Activated CD8-positive, alpha-beta T cell treated with anti-CD3 and anti-CD28 coated beads for 36 hours (primary cell): ENCODE results near the gene PTPRK. TPM values are rescaled to one million over a fixed set of nuclear protein-coding genes. Genes with fewer than 3 reads are reported as not detected.

ENCODE experiments used
- ATAC-seq: fragments of 200-7000 bp; cut with Tn5 transposase; one replicate; pipeline ENCODE4 v1.10.0; 2021; ENCODE audit warnings: mild to moderate bottlenecking, moderate library complexity
- CTCF ChIA-PET: fragments of 350-600 bp; sonication (Branson Sonifier 250); formaldehyde crosslinking; loops from one replicate; lab custom pipeline; 2021; ENCODE audit warnings: antibody characterized with exemption; lab: Charles Lee
- POLR2A ChIA-PET: fragments of 350-600 bp; sonication (Branson Sonifier 250); formaldehyde crosslinking; loops from one replicate; lab custom pipeline; 2021; ENCODE audit warnings: antibody characterized with exemption; lab: Charles Lee
- DNase-seq: peaks from one replicate; pipeline ENCODE4 v3.0.0-alpha.2; 2020
- H3K27ac Mint-ChIP-seq: one replicate; pipeline ENCODE4 v1.8.0; 2021; ENCODE audit warnings: mild to moderate bottlenecking, mixed read lengths
- H3K27me3 Mint-ChIP-seq: one replicate; pipeline ENCODE4 v1.8.0; 2021; ENCODE audit warnings: mixed read lengths
- H3K36me3 Mint-ChIP-seq: one replicate; pipeline ENCODE4 v1.8.0; 2021; ENCODE audit warnings: low read depth, mixed read lengths
- H3K4me1 Mint-ChIP-seq: one replicate; pipeline ENCODE4 v1.8.0; 2021; ENCODE audit warnings: low read depth, mixed read lengths
- H3K4me3 Mint-ChIP-seq: one replicate; pipeline ENCODE4 v1.8.0; 2021; ENCODE audit warnings: mild to moderate bottlenecking, moderate library complexity, mixed read lengths
- H3K9me3 Mint-ChIP-seq: one replicate; pipeline ENCODE4 v1.8.0; 2021; ENCODE audit warnings: mixed read lengths
- intact Hi-C: fragments of 100-400 bp; cut with micrococcal nuclease; formaldehyde crosslinking; loops from one replicate; pipeline ENCODE4 v1.10.0; 2022
- total RNA-seq, 2 experiments: library from RNA; stranded (reverse); gene quantifications; one replicate each; pipeline ENCODE4 v1.2.3, GENCODE V29; 2021
- TF ChIP-seq, protein P1 (sequence below): fragments of 200-600 bp; IDR thresholded peaks from one replicate; pipeline ENCODE4 v1.8.0; 2022; ENCODE audit warnings: antibody characterized with exemption, mild to moderate bottlenecking

PTPRK gene
- 1 to 10 TPM; 7.7 to 8.9 TPM for total RNA-seq

DNA sequence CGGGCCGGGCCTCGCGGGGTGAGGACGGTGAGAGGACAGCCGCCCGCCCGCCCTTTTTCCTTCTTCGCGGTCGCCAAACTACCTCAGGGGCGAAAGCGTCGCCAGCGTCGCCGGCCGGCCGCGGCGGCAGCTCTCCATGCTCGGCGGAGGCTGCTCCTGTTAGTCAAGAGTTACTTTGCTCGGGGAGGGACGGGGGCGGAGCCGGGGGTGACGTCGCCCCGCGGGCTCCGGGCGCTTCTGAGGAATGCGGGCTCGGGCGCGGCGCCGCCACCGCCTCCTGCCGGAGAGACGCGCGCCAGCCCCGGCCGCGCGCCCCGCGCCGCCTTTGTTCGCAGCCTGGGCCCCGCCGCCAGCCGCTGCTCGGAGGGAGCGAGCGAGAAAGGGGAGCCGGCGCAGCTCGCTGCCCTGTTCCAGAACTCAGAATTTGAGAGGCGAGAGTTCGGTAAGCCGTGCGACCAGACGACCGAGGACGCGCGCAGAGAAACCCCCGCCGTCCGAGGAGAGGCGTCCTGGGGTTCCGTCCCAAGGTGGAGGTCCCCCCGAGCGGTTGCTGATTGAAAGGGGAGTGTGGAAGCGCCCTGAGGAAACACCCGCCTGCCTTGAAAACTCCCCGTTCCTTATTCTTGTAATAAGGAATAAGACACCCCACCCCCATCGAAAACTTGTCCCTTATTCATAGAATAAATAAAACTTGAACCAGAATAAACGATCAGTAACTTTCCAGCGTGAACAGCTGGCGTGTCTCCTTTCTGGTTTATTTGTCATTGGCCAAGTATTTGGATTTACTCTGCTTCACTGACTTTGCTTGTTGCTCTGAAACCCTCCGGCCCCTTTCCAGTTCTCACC is at the start of gene PTPRK:
Gene PTPRK, minus strand, starts transcription at position 164 of the 846 bp plus-strand sequence. CDS start 241 bp downstream, outside the sequence.
- peak; percentile 91 for DNase-seq
- H3K4me1 Mint-ChIP-seq, result peaks cover 19% of the 10 kb centered on the region
- H3K9me3 Mint-ChIP-seq, result no peaks in the 10 kb centered on the region
- no peaks in the 10 kb centered on the region for H3K36me3 Mint-ChIP-seq
- ATAC-seq, result peak; percentile 91
- ChIA-PET POLR2A (no interaction called here), CTCF (interaction anchor here (0.7 to 2.0 kb wide), 12 partner anchors 9 to 666 kb away, joined by 3 to 8 read pairs (median 4); no protein-coding TSS in a partner anchor)
- peak within 1 kb of the TSS; percentile 89 for H3K4me3 Mint-ChIP-seq
- TF ChIP-seq, protein P1, sequence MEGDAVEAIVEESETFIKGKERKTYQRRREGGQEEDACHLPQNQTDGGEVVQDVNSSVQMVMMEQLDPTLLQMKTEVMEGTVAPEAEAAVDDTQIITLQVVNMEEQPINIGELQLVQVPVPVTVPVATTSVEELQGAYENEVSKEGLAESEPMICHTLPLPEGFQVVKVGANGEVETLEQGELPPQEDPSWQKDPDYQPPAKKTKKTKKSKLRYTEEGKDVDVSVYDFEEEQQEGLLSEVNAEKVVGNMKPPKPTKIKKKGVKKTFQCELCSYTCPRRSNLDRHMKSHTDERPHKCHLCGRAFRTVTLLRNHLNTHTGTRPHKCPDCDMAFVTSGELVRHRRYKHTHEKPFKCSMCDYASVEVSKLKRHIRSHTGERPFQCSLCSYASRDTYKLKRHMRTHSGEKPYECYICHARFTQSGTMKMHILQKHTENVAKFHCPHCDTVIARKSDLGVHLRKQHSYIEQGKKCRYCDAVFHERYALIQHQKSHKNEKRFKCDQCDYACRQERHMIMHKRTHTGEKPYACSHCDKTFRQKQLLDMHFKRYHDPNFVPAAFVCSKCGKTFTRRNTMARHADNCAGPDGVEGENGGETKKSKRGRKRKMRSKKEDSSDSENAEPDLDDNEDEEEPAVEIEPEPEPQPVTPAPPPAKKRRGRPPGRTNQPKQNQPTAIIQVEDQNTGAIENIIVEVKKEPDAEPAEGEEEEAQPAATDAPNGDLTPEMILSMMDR, result peak; percentile 58
- intact Hi-C loops, result loop anchor here (5.0 kb wide), 1 partner anchor 137 kb away; no protein-coding TSS in a partner anchor
- peaks cover 31% of the 10 kb centered on the region for H3K27me3 Mint-ChIP-seq
- peak within 1 kb of the TSS; percentile 79 for H3K27ac Mint-ChIP-seq

DNA sequence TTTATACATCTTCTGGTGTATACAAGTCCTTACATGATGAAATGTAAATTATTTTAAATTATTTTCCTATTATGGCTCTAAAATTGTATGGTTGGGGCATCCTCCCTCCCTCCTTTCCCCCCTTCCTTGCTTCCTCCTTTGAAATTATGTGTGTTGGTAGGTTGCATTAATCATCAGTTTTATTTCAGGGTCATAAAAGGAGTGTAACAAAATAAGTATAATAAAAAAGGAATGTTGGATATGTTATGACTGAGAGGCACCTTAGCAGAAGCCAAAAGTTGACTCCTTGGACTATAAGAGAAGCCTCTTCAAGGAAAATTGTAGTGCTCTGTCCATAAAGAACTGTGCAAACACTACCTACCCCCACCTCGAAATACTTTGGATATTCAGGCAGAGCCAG is 46.6 kb upstream of the PTPRK start:
- H3K27me3 Mint-ChIP-seq, result peaks cover 2% of the 10 kb centered on the region
- no peaks in the 10 kb centered on the region for H3K9me3 Mint-ChIP-seq
- intact Hi-C loops, result no loop called here
- no peak overlapping the region for H3K27ac Mint-ChIP-seq
- no peak for ATAC-seq
- POLR2A ChIA-PET, result no interaction called here
- no peaks in the 10 kb centered on the region for H3K4me1 Mint-ChIP-seq
- H3K36me3 Mint-ChIP-seq, result no peaks in the 10 kb centered on the region
- CTCF ChIA-PET, result no interaction called here
- H3K4me3 Mint-ChIP-seq, result no peak overlapping the region
- TF ChIP-seq, protein P1, result no peak
- DNase-seq, result no peak

DNA sequence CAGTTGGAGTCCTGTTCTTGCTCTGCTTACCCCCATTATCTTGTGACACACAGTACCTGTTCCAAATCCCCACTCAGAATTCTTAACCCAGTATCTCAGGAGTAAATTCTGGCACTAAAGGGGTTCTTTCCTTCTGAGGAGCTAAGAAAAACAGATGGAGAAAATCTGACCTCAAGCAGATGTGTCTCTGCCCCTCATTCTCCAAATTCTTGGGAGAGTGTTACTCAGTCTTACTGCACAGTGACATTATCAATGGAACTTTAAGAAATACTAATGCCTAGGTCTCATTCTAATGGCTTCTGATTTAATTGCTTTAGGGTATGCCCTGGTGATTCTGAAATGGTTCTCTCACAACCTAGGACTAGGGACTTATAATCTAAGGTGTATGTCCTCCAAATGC is 40.6 kb upstream of the PTPRK start:
- no peak overlapping the region for H3K4me3 Mint-ChIP-seq
- ChIA-PET CTCF (no interaction called here), POLR2A (no interaction called here)
- intact Hi-C loops, result no loop called here
- H3K9me3 Mint-ChIP-seq, result no peaks in the 10 kb centered on the region
- H3K4me1 Mint-ChIP-seq, result no peaks in the 10 kb centered on the region
- DNase-seq (no peak), ATAC-seq (no peak)
- no peak overlapping the region for H3K27ac Mint-ChIP-seq
- peaks cover 11% of the 10 kb centered on the region for H3K27me3 Mint-ChIP-seq
- TF ChIP-seq, protein P1, result no peak
- H3K36me3 Mint-ChIP-seq, result no peaks in the 10 kb centered on the region

DNA sequence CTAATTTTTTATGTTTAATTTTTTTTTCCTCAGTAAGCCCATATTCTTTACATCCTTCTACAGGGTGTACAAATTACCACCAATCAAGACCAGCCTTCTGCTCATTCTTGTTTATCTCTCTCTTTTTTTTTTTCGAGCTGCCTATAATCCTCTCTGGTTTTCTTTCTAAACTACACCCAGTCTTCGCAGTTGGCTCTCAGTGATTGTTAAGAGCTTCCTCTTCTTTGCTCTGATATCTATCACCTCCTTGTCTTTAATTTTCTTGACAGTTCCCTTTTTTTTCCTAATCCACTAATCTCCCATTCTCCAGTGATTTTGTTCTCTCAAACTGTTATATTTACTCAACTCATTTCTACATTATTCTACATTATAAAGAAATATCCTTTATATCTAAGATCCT is 38.5 kb upstream of the PTPRK start:
- ATAC-seq, result no peak
- TF ChIP-seq, protein P1, result no peak
- intact Hi-C loops, result no loop called here
- H3K27ac Mint-ChIP-seq, result no peak overlapping the region
- no peak overlapping the region for H3K4me3 Mint-ChIP-seq
- H3K4me1 Mint-ChIP-seq, result no peaks in the 10 kb centered on the region
- ChIA-PET POLR2A (no interaction called here), CTCF (no interaction called here)
- H3K36me3 Mint-ChIP-seq, result no peaks in the 10 kb centered on the region
- peaks cover 11% of the 10 kb centered on the region for H3K27me3 Mint-ChIP-seq
- no peak for DNase-seq
- H3K9me3 Mint-ChIP-seq, result no peaks in the 10 kb centered on the region

DNA sequence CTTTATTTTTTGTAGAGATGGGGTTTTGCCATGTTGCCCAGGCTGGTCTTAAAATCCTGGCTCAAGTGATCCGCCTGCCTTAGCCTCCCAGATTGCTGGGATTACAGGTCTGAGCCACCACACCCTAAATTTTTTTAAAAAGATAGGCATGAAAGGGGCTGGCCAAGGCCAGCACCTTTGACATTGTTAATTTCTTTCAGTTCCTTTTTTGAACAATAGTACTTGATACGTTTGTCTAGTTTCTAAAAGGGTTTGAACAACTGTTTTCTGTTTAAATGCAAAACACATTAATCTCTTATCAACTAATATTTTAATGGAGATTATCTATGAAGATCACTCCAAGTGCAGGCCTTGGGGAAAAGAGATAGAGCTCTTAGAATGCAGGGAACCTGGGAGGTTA is 37.6 kb upstream of the PTPRK start:
- CTCF ChIA-PET, result no interaction called here
- no peak for ATAC-seq

More for the DNA sequence above, 37.6 kb upstream of the PTPRK start:
- no peak for DNase-seq
- H3K27me3 Mint-ChIP-seq, result peaks cover 11% of the 10 kb centered on the region
- H3K36me3 Mint-ChIP-seq, result no peaks in the 10 kb centered on the region
- TF ChIP-seq, protein P1, result no peak
- POLR2A ChIA-PET, result no interaction called here
- H3K4me3 Mint-ChIP-seq, result no peak overlapping the region
- H3K9me3 Mint-ChIP-seq, result no peaks in the 10 kb centered on the region
- H3K4me1 Mint-ChIP-seq, result no peaks in the 10 kb centered on the region
- intact Hi-C loops, result no loop called here
- no peak overlapping the region for H3K27ac Mint-ChIP-seq
